Adrenal gland (tissue), 5 donors: ENCODE data around the gene LSAMP.

ENCODE experiments used
- POLR2A ChIP-seq, 2 donors: fragments of 450-650 bp; IDR thresholded peaks; one replicate each; pipeline ENCODE4 v1.6.1; 2017; ENCODE audit warnings: antibody characterized with exemption in 2 of 2, mild to moderate bottlenecking in 2 of 2, moderate library complexity in 1 of 2
- TF ChIP-seq, protein P1 (sequence below), 6 experiments: fragments of 450-650 bp in 4 of 6; fragments of 200-600 bp in 2 of 6; sonication (generic) in 1 of 6; IDR thresholded peaks; 1 replicate in 5 of 6; 2 replicates in 1 of 6; pipeline versions ENCODE4 v1.5.1 to v1.8.0; 2016 to 2021; ENCODE audit warnings: antibody characterized with exemption in 6 of 6, mild to moderate bottlenecking in 2 of 6, moderate library complexity in 1 of 6
- donor health status: DM: no; HTN: no; CAD: no.

DNA sequence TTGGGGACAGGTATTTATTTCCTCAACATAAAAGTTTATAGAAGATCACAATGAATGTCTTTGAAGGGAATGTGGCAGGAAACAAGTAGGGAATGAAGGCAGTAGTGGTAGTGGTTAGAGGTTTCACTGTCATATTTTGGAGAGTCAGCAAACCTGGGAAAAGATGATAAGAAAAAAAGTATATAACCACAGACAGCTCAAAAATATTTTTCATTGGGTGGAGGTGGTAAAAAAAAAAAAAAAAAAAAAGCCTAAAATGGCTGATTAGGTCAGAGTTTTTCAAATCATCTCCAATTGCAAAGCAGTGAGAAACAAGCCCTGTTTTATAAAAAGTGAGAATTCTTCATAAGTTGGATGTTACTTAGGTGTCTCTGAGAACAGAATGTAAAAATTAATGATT is 400.0 kb downstream of the LSAMP start:
- TF ChIP-seq, protein P1, sequence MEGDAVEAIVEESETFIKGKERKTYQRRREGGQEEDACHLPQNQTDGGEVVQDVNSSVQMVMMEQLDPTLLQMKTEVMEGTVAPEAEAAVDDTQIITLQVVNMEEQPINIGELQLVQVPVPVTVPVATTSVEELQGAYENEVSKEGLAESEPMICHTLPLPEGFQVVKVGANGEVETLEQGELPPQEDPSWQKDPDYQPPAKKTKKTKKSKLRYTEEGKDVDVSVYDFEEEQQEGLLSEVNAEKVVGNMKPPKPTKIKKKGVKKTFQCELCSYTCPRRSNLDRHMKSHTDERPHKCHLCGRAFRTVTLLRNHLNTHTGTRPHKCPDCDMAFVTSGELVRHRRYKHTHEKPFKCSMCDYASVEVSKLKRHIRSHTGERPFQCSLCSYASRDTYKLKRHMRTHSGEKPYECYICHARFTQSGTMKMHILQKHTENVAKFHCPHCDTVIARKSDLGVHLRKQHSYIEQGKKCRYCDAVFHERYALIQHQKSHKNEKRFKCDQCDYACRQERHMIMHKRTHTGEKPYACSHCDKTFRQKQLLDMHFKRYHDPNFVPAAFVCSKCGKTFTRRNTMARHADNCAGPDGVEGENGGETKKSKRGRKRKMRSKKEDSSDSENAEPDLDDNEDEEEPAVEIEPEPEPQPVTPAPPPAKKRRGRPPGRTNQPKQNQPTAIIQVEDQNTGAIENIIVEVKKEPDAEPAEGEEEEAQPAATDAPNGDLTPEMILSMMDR (IDR thresholded peaks at IDR 0.05), result no peak
- no peak for TF ChIP-seq POLR2A (IDR thresholded peaks at IDR 0.05)
